ENCODE data around the gene PDIK1L.

Gene PDIK1L

GRCh38 chr1:26081267-26082019, 30.2 kb upstream of the PDIK1L start:
- TF ChIP-seq CTCF (conservative IDR thresholded peaks at IDR 0.05): no peak
- peak overlapping the region; percentile 83 for H3K27ac ChIP-seq

GRCh38 chr1:26082020-26082350, 29.6 kb upstream of the PDIK1L start:
- TF ChIP-seq CTCF (conservative IDR thresholded peaks at IDR 0.05): no peak
- no peak overlapping the region for H3K27ac ChIP-seq

GRCh38 chr1:26083208-26083607, 28.4 kb upstream of the PDIK1L start:
- TF ChIP-seq CTCF (conservative IDR thresholded peaks at IDR 0.05): no peak
- H3K27ac ChIP-seq: no peak overlapping the region

- TF ChIP-seq CTCF (conservative IDR thresholded peaks at IDR 0.05): no peak
- H3K27ac ChIP-seq: no peak overlapping the region
These were observed 27.5 kb upstream of the PDIK1L start for GRCh38 chr1:26084091-26084561.

GRCh38 chr1:26084844-26085243, 26.8 kb upstream of the PDIK1L start:
- TF ChIP-seq CTCF (conservative IDR thresholded peaks at IDR 0.05): no peak
- H3K27ac ChIP-seq: no peak overlapping the region

GRCh38 chr1:26089125-26089524, 22.5 kb upstream of the PDIK1L start:
- no peak for TF ChIP-seq CTCF (conservative IDR thresholded peaks at IDR 0.05)
- no peak overlapping the region for H3K27ac ChIP-seq

GRCh38 chr1:26090893-26091292, 20.7 kb upstream of the PDIK1L start:
- H3K27ac ChIP-seq: no peak overlapping the region
- no peak for TF ChIP-seq CTCF (conservative IDR thresholded peaks at IDR 0.05)
